OCI-LY7 (cell line): ENCODE results near the gene MS4A10. TPM values are rescaled to one million over a fixed set of nuclear protein-coding genes. Genes with fewer than 3 reads are reported as not detected.

Experiments used
- BruUV-seq: library from RNA; stranded (reverse); fragments of 400-500 nt; replicated peaks from 2 replicates; lab custom pipeline; 2021; lab: Mats Ljungman, UMichigan
- CTCF ChIA-PET: fragments of 300-600 bp; sonication (Branson Sonifier 250); formaldehyde crosslinking; loops from one replicate; lab custom pipeline; 2022; ENCODE audit warnings: antibody characterized with exemption; ENCODE audit not compliant: unreplicated experiment; lab: Charles Lee
- POLR2A ChIA-PET: fragments of 300-600 bp; sonication (Branson Sonifier 250); formaldehyde crosslinking; loops from one replicate; lab custom pipeline; 2022; ENCODE audit warnings: antibody characterized with exemption; lab: Charles Lee
- DNase-seq: peaks from one replicate; pipeline ENCODE4 v3.0.0-alpha.2; 2015; ENCODE audit warnings: low spot score
- H2AFZ ChIP-seq: fragments of 200-600 bp; sonication (generic), shearing (Covaris generic); 2 replicates; pipeline ENCODE4 v1.6.1; 2014; ENCODE audit warnings: mild to moderate bottlenecking, antibody characterized with exemption, low read length, moderate library complexity
- H3K27ac ChIP-seq: fragments of 200-600 bp; sonication (generic); 2 replicates; pipeline ENCODE4 v1.5.1; 2014; ENCODE audit warnings: mixed run types, low read depth, mild to moderate bottlenecking, moderate library complexity, low read length, inconsistent platforms; ENCODE audit not compliant: poor library complexity, severe bottlenecking
- H3K36me3 ChIP-seq: fragments of 200-600 bp; sonication (generic); 2 replicates; pipeline ENCODE4 v1.6.1; 2014; ENCODE audit warnings: mild to moderate bottlenecking, antibody characterized with exemption, low read length, moderate library complexity, mixed read lengths; ENCODE audit not compliant: insufficient read depth
- H3K4me1 ChIP-seq: fragments of 200-600 bp; sonication (generic); 2 replicates; pipeline ENCODE4 v1.5.1; 2014; ENCODE audit warnings: mild to moderate bottlenecking, low read length; ENCODE audit not compliant: insufficient read depth, poor library complexity, severe bottlenecking
- H3K4me2 ChIP-seq: fragments of 200-600 bp; sonication (generic); 2 replicates; pipeline ENCODE4 v1.6.1; 2014; ENCODE audit warnings: mild to moderate bottlenecking, low read length
- H3K4me3 ChIP-seq: fragments of 200-600 bp; sonication (generic); 2 replicates; pipeline ENCODE4 v1.5.1; 2014; ENCODE audit warnings: mild to moderate bottlenecking, low read depth, low read length; ENCODE audit not compliant: poor library complexity, severe bottlenecking
- H3K79me2 ChIP-seq: fragments of 200-600 bp; sonication (generic); 2 replicates; pipeline ENCODE4 v1.6.1; 2016; ENCODE audit warnings: low read depth, mild to moderate bottlenecking, low read length, moderate library complexity, mixed read lengths; ENCODE audit not compliant: insufficient read depth
- H3K9me2 ChIP-seq: fragments of 200-600 bp; sonication (generic); 2 replicates; pipeline ENCODE4 v1.6.1; 2016; ENCODE audit warnings: mild to moderate bottlenecking, low read length, mixed read lengths; ENCODE audit not compliant: insufficient read depth
- H3K9me3 ChIP-seq: fragments of 200-600 bp; sonication (generic); 2 replicates; pipeline ENCODE4 v1.6.1; 2014; ENCODE audit warnings: mild to moderate bottlenecking, mixed run types, low read length, mixed read lengths
- H4K20me1 ChIP-seq: fragments of 200-600 bp; sonication (generic); 2 replicates; pipeline ENCODE4 v1.6.1; 2014; ENCODE audit warnings: mild to moderate bottlenecking, antibody characterized with exemption, low read length, moderate library complexity, mixed read lengths; ENCODE audit not compliant: insufficient read depth
- CTCF ChIP-seq: fragments of 200-600 bp; sonication (generic); conservative IDR thresholded peaks from 2 replicates; pipeline ENCODE4 v1.5.1; 2014; ENCODE audit warnings: mild to moderate bottlenecking, antibody characterized with exemption, low read length, moderate library complexity, mixed read lengths
- EZH2phosphoT487 ChIP-seq: fragments of 200-600 bp; sonication (generic); IDR thresholded peaks from 2 replicates; pipeline ENCODE4 v1.6.1; 2018; ENCODE audit warnings: low read depth, borderline replicate concordance, mild to moderate bottlenecking, mixed run types, antibody characterized with exemption, low read length, moderate library complexity, mixed read lengths
- intact Hi-C: fragments of 100-400 bp; cut with micrococcal nuclease; formaldehyde crosslinking; loops from one replicate; pipeline ENCODE4 v1.10.0; 2022; ENCODE audit not compliant: unreplicated experiment
- total RNA-seq, 2 experiments: library from RNA; depleted of rRNA in 1 of 2; stranded (reverse); fragments of >200 nt in 1 of 2; shearing (Covaris generic) in 1 of 2; gene quantifications; 2 replicates each; pipeline ENCODE4 v1.2.3, GENCODE V29; 2014 to 2022

Gene MS4A10
- total RNA-seq, 2 experiments from 2014 or later, result not detected

- BruUV-seq, result no TSS peak
- POLR2A ChIA-PET, result no interaction called here
- CTCF ChIA-PET, result no interaction called here
Measured at GRCh38 chr11:60825118-60825517, 40.0 kb downstream of the MS4A10 start.

GRCh38 chr11:60825790-60826189 is 40.7 kb downstream of the MS4A10 start:
- H3K9me3 ChIP-seq, result no peaks in the 10 kb centered on the region
- no TSS peak for BruUV-seq
- H3K4me3 ChIP-seq, result no peak overlapping the region
- ChIA-PET POLR2A (no interaction called here), CTCF (no interaction called here)
- H3K27ac ChIP-seq, result no peak overlapping the region
- H3K9me2 ChIP-seq, result no peaks in the 10 kb centered on the region
- no peaks in the 10 kb centered on the region for H3K79me2 ChIP-seq
- intact Hi-C loops, result no loop called here
- H4K20me1 ChIP-seq, result no peaks in the 10 kb centered on the region
- TF ChIP-seq CTCF (no peak), EZH2phosphoT487 (no peak)
- no peak for DNase-seq
- H3K4me2 ChIP-seq, result no peak overlapping the region
- peaks cover 4% of the 10 kb centered on the region for H3K4me1 ChIP-seq
- H2AFZ ChIP-seq, result no peak overlapping the region
- no peaks in the 10 kb centered on the region for H3K36me3 ChIP-seq

More at GRCh38 chr11:60825118-60825517, 40.0 kb downstream of the MS4A10 start:
- Histone ChIP-seq H3K36me3 (no peaks in the 10 kb centered on the region), H3K4me3 (no peak overlapping the region), H3K79me2 (no peaks in the 10 kb centered on the region), H3K9me3 (no peaks in the 10 kb centered on the region), H3K9me2 (no peaks in the 10 kb centered on the region), H4K20me1 (no peaks in the 10 kb centered on the region), H2AFZ (no peak overlapping the region), H3K4me1 (no peaks in the 10 kb centered on the region), H3K27ac (no peak overlapping the region), H3K4me2 (no peak overlapping the region)
- TF ChIP-seq EZH2phosphoT487 (no peak), CTCF (no peak)
- intact Hi-C loops, result no loop called here
- no peak for DNase-seq

GRCh38 chr11:60830478-60831142 is 45.5 kb downstream of the MS4A10 start:
- Histone ChIP-seq H3K4me1 (peaks cover 8% of the 10 kb centered on the region), H3K79me2 (no peaks in the 10 kb centered on the region), H3K27ac (no peak overlapping the region), H3K4me3 (no peak overlapping the region), H3K4me2 (peak overlapping the region; percentile 28; the same call in 1 of the 2 replicates), H3K9me2 (no peaks in the 10 kb centered on the region), H3K9me3 (no peaks in the 10 kb centered on the region), H3K36me3 (no peaks in the 10 kb centered on the region), H2AFZ (peak overlapping the region; percentile 51; the same call in 1 of the 2 replicates), H4K20me1 (no peaks in the 10 kb centered on the region)
- no peak for DNase-seq
- TF ChIP-seq EZH2phosphoT487 (no peak), CTCF (no peak)
- POLR2A ChIA-PET, result interaction anchor here (1.0 kb wide), 1 partner anchor 76 kb away, joined by 3 read pairs; no protein-coding TSS in a partner anchor
- intact Hi-C loops, result loop anchor here (1.0 to 5.0 kb wide), 7 partner anchors 56 to 356 kb away; no protein-coding TSS in a partner anchor
- no TSS peak for BruUV-seq
- CTCF ChIA-PET, result interaction anchor here (0.6 to 2.4 kb wide), 2 partner anchors 9 to 57 kb away, joined by 3 to 26 read pairs; no protein-coding TSS in a partner anchor
